ENCODE measurements around the gene CC2D2A. TPM values are rescaled to one million over a fixed set of nuclear protein-coding genes. Genes with fewer than 3 reads are reported as not detected.

The CC2D2A gene
- total RNA-seq, 2 donors from 2014 or later, result not detected

GRCh38 chr4:15649914-15650545 lies 180.3 kb downstream of the CC2D2A start:
- Mint-ChIP-seq H3K27me3 (no peaks in the 10 kb centered on the region), H3K9me3 (no peaks in the 10 kb centered on the region), H3K4me1 (peaks cover 36% of the 10 kb centered on the region), H3K4me3 (peak overlapping the region; percentile 43), H3K36me3 (ENCODE audit: low read depth) (peaks cover 5% of the 10 kb centered on the region), H3K27ac (no peak overlapping the region)
- peak; percentile 60 for ATAC-seq (replicated peaks)

Other genes with a start within 250 kb of the CC2D2A start
- not detected for gene C1QTNF7, start 41.8 kb upstream of the CC2D2A start, total RNA-seq
- gene FBXL5, start 185.5 kb downstream of the CC2D2A start, total RNA-seq, result 10 to 100 TPM; 22.4 to 26.3 TPM
- 10 to 100 TPM in 1 of 2 donors, 1 to 10 TPM in 1; 9.2 to 10.3 TPM for gene FAM200B, start 211.9 kb downstream of the CC2D2A start, total RNA-seq
- under 1 TPM; 0.32 to 0.58 TPM for gene BST1, start 233.2 kb downstream of the CC2D2A start, total RNA-seq